Suprapubic skin (tissue), 4 donors: ENCODE measurements around the gene ARHGAP6. TPM values are rescaled to one million over a fixed set of nuclear protein-coding genes. Genes with fewer than 3 reads are reported as not detected.

Experiments
- DNase-seq, 2 donors: peaks; one replicate each; pipeline ENCODE4 v3.0.0-alpha.2; 2019; ENCODE audit warnings: low spot score in 2 of 2
- H3K27ac ChIP-seq: fragments of 200-600 bp; sonication (generic); one replicate; pipeline ENCODE4 v1.5.1; 2019
- H3K27me3 ChIP-seq: fragments of 200-600 bp; sonication (generic); one replicate; pipeline ENCODE4 v1.5.1; 2019
- H3K36me3 ChIP-seq: fragments of 200-600 bp; sonication (generic); one replicate; pipeline ENCODE4 v1.5.1; 2019
- H3K4me1 ChIP-seq: fragments of 200-600 bp; sonication (generic); one replicate; pipeline ENCODE4 v1.5.1; 2019
- H3K4me3 ChIP-seq: fragments of 200-600 bp; sonication (generic); one replicate; pipeline ENCODE4 v1.5.1; 2019; ENCODE audit warnings: mild to moderate bottlenecking
- H3K9me3 ChIP-seq: fragments of 200-600 bp; sonication (generic); one replicate; pipeline ENCODE4 v1.5.1; 2019
- CTCF ChIP-seq, 2 donors: fragments of 200-600 bp in 1 of 2; fragments of 450-650 bp in 1 of 2; sonication (generic) in 1 of 2; IDR thresholded peaks; one replicate each; pipeline ENCODE4 v1.5.1; 2016 to 2019; ENCODE audit warnings: antibody characterized with exemption in 2 of 2, mild to moderate bottlenecking in 1 of 2, moderate library complexity in 1 of 2
- EP300 ChIP-seq: sonication (generic); formaldehyde crosslinking; IDR thresholded peaks from one replicate; pipeline ENCODE4 v1.6.1; 2017; ENCODE audit warnings: antibody characterized with exemption
- POLR2A ChIP-seq, 2 donors: fragments of 450-650 bp; IDR thresholded peaks; one replicate each; pipeline ENCODE4 v1.6.1; 2017; ENCODE audit warnings: antibody characterized with exemption in 2 of 2, mild to moderate bottlenecking in 2 of 2, moderate library complexity in 2 of 2
- POLR2AphosphoS5 ChIP-seq, 3 donors: sonication (generic); formaldehyde crosslinking; IDR thresholded peaks; one replicate each; pipeline ENCODE4 v1.6.1; 2017; ENCODE audit warnings: antibody characterized with exemption in 3 of 3
- WGBS: methylation state at CpG from one replicate; pipeline ENCODE4 v1.1.5; 2018; 5-methylcytosine and 5-hydroxymethylcytosine counted together
- total RNA-seq, 4 donors: library from RNA; depleted of rRNA; stranded (reverse); fragments of >200 nt; gene quantifications; one replicate each; pipeline ENCODE4 v1.1.0, GENCODE V29; 2016

Gene ARHGAP6
- total RNA-seq, 4 donors from 2014 or later: 1.6 to 6.7 (median 3.1) TPM

GRCh38 chrX:11438380-11438723, 227.4 kb downstream of the ARHGAP6 start:
- TF ChIP-seq CTCF (IDR thresholded peaks at IDR 0.05) (no peak), POLR2AphosphoS5 (IDR thresholded peaks at IDR 0.05) (no peak), POLR2A (IDR thresholded peaks at IDR 0.05) (no peak), EP300 (no peak)
- Histone ChIP-seq H3K36me3 (no peaks in the 10 kb centered on the region), H3K9me3 (no peaks in the 10 kb centered on the region), H3K4me3 (no peak overlapping the region), H3K4me1 (no peaks in the 10 kb centered on the region), H3K27me3 (no peaks in the 10 kb centered on the region), H3K27ac (peak overlapping the region; percentile 38)
- no peak for DNase-seq
- WGBS: 74% methylated on average over 2 of the region's 2 CpGs

- Histone ChIP-seq H3K36me3 (no peaks in the 10 kb centered on the region), H3K4me3 (no peak overlapping the region), H3K9me3 (no peaks in the 10 kb centered on the region), H3K27ac (no peak overlapping the region), H3K4me1 (no peaks in the 10 kb centered on the region), H3K27me3 (no peaks in the 10 kb centered on the region)
- TF ChIP-seq POLR2AphosphoS5 (IDR thresholded peaks at IDR 0.05) (no peak), CTCF (IDR thresholded peaks at IDR 0.05) (no peak), POLR2A (IDR thresholded peaks at IDR 0.05) (no peak), EP300 (no peak)
- DNase-seq: no peak
- 65% methylated on average over 15 of the region's 15 CpGs for WGBS
Measured at GRCh38 chrX:11437642-11438379, 227.9 kb downstream of the ARHGAP6 start.

- no peak for DNase-seq
- no peak overlapping the region for H3K27ac ChIP-seq
- no peak for TF ChIP-seq POLR2AphosphoS5 (IDR thresholded peaks at IDR 0.05)
- no peak for TF ChIP-seq POLR2A (IDR thresholded peaks at IDR 0.05)
- TF ChIP-seq EP300: no peak
- no peak for TF ChIP-seq CTCF (IDR thresholded peaks at IDR 0.05)
- no peaks in the 10 kb centered on the region for H3K4me1 ChIP-seq
- no peaks in the 10 kb centered on the region for H3K36me3 ChIP-seq
- H3K4me3 ChIP-seq: no peak overlapping the region
- no peaks in the 10 kb centered on the region for H3K27me3 ChIP-seq
- 48% methylated on average over 4 of the region's 4 CpGs for WGBS
- H3K9me3 ChIP-seq: no peaks in the 10 kb centered on the region
Measured at GRCh38 chrX:11435568-11435967, 230.2 kb downstream of the ARHGAP6 start.

- Histone ChIP-seq H3K27me3 (no peaks in the 10 kb centered on the region), H3K9me3 (no peaks in the 10 kb centered on the region), H3K27ac (no peak overlapping the region), H3K36me3 (no peaks in the 10 kb centered on the region), H3K4me3 (no peak overlapping the region), H3K4me1 (no peaks in the 10 kb centered on the region)
- WGBS: 69% methylated on average over 3 of the region's 3 CpGs
- no peak for DNase-seq
- no peak for TF ChIP-seq EP300
- TF ChIP-seq CTCF (IDR thresholded peaks at IDR 0.05): no peak
- TF ChIP-seq POLR2A (IDR thresholded peaks at IDR 0.05): no peak
- no peak for TF ChIP-seq POLR2AphosphoS5 (IDR thresholded peaks at IDR 0.05)
Measured at GRCh38 chrX:11434607-11435006, 231.1 kb downstream of the ARHGAP6 start.

GRCh38 chrX:11431786-11432185, 233.9 kb downstream of the ARHGAP6 start:
- Histone ChIP-seq H3K9me3 (no peaks in the 10 kb centered on the region), H3K4me1 (no peaks in the 10 kb centered on the region), H3K36me3 (no peaks in the 10 kb centered on the region), H3K27me3 (no peaks in the 10 kb centered on the region), H3K4me3 (no peak overlapping the region), H3K27ac (no peak overlapping the region)
- DNase-seq: no peak
- 77% methylated on average over 1 of the region's 1 CpG for WGBS
- TF ChIP-seq CTCF (IDR thresholded peaks at IDR 0.05): no peak
- no peak for TF ChIP-seq POLR2A (IDR thresholded peaks at IDR 0.05)
- TF ChIP-seq POLR2AphosphoS5 (IDR thresholded peaks at IDR 0.05): no peak
- TF ChIP-seq EP300: no peak
